Activated CD4-positive, alpha-beta T cell treated with anti-CD3 and anti-CD28 coated beads, Interleukin-2, Interleukin-4, amounts not matched to agents 100 ng/mL and 50 ng/mL, durations not matched to agents 16 hours and 8 hours (primary cell): ENCODE results near the gene GC.
"Not testable (repeated sequence)": the region's sequence is repeated elsewhere in the genome, so short reads cannot be mapped to it uniquely, and the experiment has no call there.

Source experiments
- DNase-seq: peaks from one replicate; pipeline ENCODE4 v3.0.0-alpha.2; 2020; ENCODE audit warnings: low spot score

GC gene, protein sequence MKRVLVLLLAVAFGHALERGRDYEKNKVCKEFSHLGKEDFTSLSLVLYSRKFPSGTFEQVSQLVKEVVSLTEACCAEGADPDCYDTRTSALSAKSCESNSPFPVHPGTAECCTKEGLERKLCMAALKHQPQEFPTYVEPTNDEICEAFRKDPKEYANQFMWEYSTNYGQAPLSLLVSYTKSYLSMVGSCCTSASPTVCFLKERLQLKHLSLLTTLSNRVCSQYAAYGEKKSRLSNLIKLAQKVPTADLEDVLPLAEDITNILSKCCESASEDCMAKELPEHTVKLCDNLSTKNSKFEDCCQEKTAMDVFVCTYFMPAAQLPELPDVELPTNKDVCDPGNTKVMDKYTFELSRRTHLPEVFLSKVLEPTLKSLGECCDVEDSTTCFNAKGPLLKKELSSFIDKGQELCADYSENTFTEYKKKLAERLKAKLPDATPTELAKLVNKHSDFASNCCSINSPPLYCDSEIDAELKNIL

DNA sequence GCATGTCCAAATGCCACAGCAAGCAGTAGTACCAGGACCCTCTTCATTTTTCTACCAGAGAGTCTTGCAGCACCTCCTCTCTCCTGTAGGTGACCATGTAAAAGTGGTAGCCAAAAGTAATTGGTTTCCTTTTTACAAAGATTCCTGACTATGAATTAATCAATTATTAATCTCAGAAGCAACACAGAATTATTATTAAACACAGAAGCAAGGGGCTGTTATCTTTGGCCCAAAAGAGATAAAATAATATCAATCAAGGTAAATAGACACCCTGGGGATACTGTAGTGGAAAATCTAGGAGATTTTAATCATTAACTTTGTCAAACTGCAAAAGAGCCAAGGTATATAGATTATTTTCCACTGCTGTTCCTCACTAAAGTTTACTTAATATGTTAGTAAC is at the start of gene GC:
Gene GC (minus strand): TSS at position 108 of the 400 bp plus-strand sequence. CDS start 61 bp downstream, at position 47.
- DNase-seq = no peak

DNA sequence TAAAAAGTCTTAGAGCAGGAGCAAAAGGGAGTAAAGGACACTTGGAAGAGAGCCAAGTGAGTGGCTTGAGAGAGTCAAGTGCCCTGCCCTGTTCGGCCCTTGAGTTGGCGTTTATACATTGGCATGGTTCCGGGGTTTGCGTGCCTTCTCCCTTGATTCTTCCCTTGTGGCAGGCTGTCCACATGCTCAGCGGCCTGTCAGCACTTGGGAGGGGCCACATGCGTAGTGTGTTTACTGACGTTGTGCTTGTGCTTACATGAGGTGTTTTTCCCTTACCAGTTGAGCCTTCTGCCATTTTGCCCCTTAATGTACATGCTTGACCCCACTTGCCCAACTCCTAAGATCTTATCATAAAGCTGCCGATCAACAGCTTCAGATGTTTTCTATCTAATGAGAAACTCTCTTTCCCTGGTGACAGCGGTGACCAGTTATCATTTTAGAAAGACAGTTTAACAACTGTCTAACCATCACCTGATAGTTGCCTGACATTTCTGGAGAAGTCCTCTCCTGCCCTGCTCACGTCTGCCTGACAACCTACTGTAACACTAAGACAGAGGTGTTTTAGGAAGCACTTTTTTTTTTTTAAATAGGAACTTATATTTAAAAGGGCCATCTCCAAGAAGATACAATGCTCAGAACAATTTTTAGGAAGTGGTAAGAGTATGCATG is 49.5 kb upstream of the GC start:
- DNase-seq = no peak

DNA sequence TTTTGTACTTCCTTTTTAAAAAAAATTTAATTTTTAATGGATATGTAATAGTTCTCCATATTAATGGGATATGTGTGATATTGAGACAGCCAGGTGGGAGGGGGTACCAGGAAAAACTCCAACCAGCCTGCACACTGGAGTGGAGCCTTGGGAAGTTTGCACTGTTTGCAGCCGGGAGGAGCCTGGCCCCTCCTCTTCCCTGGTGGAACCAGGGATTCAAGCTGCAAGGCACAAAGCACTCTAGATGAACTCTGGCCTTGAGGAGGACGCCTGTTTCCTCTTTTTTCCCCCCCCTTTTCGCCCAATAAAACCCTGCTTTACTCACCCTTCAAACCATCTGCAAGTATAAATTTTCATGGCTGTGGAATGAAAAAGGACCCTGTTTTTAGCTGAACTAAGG is 48.2 kb upstream of the GC start:
- DNase-seq = no peak

DNA sequence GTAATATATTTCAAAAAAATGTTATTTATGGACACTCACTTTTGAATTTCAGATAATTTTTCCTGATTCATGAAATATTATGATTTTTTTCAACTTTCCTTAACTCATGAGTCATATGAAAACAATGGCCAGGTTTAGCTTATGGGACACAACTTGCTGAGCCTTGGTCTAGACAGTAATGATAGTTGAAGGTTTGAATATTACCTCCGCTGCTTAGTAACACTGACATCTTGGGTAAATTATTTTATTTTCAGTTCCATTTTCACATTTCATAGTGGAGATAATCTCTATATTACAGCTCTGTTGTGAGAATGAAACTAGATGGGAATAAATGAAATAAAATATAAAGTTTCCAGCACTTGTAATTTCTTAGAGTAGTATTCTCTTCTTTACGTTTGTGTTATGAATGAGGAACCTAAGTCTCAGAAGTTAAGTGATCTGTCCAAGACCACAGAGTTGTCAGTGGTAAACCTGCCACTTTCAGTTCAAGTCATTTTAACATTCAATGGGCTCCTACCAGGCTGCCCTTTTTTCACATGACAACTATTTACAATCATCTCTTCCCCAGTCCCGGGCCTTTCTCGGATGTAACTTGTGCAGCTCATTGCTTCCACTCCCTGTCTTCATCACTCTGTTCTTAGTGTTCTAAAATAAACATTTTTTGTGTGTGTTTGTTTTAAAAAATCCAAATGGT is 46.8 kb upstream of the GC start:
- no peak for DNase-seq

DNA sequence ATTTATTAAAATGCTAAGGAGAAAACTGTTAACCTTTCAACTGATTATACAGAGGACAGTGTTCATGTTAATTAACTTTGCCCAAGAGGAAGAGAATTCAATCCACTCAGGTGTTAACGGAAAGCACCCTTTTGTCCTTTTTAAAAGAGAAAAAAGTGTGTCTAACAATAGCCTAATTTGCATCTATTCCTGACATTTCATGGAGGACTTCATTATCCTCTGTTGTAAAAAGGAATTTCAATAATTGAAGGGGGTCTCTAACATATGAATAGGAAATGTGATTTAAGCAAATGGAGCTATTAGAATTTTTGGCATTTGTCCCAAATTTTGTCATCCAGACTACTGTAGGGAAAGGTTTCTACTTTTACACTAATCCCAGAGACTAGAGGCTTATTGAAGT is 44.6 kb upstream of the GC start:
- DNase-seq = no peak

DNA sequence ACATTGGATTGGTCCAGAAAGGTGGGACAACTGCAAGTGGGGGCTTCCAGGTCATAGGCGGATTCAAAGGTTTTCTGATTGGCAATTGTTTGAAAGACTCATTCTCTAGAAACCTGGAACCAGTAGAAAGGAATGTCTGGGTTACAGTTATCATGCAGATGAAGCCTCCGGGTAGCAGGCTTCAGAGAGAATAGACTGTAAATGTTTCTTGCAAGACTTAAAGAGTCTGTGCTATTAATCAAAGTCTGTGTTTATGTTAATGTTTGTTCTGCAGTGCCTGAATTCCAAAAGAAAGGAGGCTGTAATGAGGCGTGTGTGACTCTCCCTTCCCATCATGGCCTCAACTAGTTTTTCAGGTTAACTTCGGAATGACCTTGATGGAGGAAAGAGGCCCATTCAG is 43.9 kb upstream of the GC start:
- DNase-seq = no peak

DNA sequence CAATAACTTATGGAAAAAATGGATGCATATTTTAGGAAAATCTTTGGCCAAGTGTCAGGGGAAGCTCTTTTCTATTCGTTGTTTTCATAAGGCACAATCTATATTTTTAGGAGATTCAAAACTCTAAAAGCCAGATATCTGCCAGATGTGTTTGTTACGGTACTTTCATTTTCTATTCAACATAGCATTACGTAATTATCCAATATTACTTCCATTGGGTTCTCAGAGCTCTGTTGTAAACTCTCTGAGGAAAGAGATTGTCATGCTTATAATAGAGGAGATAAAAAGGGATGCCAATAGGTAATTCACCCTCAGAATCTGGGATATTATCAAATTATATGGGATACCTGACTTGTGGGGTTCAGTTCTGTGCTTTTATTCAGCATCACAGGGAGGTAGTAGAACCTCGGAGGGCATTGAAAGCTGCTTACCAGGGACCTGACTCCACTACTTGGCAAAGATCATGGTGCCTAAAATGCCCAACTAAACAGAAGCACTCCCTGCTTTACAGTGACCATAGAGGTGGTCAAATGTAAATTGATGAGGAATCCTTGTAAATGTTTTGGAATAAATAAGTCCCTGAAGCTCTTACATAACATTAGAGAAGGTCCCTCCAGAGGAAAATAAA is 32.9 kb upstream of the GC start:
- no peak for DNase-seq

DNA sequence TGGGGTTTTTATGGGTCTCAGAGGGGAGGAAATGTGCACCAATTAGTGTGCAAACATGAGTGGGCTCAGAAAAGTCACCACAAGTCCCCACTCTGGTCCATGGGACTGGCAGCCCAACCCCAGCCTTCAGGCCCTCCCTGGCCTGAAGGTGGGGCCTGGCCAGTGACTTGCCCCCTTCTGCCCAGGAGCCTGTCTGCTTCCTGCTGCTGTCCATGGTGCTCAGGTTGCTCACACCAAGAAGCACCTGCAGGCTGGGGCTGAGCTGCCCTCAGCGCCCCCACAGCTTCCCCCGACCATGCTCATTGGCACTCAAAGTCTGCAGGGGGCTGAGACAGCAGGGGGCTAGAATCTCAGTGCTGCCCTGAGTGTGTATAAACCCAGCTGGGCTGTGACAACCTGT is 30.6 kb upstream of the GC start:
- DNase-seq = no peak

DNA sequence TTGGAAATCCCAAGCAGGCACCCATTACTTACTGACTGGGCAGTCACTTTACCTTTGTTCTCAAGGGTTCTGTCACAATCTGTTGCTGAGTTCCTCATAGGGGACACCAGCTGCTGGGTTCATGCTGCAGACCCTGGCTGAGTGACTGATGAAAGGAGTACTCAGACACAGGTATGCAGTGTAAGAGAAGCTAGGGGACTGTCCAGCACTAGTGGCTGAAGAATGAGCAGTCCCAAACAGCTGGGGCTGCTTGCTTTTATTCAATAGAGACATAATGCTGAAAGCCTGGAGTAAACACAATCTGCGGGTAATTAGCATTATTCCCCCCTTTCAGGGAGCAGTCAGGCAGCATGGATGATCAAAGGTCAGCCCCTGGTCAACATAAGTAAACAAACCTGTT is 25.9 kb upstream of the GC start:
- not testable (repeated sequence) for DNase-seq

DNA sequence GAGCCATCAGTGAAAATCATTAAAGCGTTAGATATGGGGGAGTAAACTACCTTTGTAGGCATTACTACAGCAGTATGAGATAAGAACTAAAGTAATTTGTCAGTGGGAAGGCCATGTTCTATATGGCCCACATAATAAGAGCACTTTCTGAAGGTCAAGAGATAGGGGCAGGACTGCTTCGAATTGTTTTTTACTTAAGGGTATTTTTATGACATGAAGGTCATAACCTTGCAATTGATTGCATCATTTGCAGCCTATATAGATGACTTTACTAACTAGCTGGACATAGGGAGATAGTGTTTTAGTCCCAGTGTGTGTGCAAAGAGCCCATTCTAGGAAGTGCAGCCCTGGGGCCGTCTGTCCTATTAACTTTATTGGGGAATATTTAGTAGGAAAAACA is 23.6 kb upstream of the GC start:
- DNase-seq = no peak

DNA sequence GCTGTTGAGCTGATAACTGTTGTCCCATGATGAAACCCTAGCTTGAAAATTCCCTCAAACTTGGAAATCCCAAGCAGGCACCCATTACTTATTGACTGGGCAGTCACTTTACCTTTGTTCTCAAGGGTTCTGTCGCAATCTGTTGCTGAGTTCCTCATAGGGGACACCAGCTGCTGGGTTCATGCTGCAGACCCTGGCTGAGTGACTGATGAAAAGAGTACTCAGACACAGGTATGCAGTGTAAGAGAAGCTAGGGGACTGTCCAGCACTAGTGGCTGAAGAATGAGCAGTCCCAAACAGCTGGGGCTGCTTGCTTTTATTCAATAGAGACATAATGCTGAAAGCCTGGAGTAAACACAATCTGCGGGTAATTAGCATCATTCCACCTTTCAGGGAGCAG is 21.4 kb upstream of the GC start:
- not testable (repeated sequence) for DNase-seq

DNA sequence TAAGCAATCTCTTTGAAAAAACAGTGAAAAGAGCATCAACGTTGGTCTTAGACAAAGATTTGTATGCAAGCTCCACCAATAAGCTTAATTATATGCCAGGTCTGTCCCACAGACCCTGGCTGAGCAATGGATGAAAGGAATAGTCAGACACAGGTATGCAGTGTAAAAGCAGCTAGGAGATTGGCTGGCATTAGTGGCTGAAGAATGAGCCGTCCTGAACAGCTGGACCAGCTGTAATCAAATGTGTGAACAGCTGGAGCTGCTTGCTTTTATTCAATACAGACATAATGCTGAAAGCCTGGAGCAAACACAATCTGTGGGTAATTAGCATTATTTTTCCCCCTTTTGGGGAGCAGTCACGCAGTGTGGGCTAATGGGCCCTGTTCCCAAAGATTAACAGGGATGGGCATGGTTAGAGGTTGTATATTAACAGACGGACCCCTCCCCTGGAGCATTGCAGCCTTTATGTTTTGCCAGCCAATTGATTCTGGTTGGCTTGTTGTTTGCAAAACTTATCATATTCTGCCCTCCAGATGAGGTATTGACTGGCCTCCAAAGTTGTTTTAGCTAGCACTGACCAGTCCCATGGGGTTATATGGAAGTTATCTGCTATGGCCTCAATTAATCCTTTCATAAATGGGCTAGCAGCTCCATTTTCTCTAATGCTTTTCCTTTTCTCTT is 20.3 kb upstream of the GC start:
- not testable (repeated sequence) for DNase-seq

DNA sequence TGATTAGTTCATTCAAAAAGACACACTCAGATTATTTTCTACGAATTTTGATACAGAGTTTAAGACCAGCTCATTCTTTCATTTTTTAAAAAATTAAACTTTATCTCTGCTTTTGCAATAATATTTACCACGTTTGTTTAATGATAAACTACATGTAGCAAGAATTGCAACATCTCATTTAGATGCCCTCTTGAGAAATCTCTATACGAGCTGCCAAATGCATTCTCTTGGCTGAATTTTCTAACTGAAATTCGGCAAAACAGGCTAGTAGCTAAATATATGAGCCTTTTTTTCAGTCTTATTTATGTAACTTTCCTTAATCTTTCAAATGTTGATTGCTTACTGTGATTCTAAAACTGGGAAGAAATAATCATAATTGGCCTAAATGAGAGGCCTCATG is 2.1 kb upstream of the GC start:
- no peak for DNase-seq

DNA sequence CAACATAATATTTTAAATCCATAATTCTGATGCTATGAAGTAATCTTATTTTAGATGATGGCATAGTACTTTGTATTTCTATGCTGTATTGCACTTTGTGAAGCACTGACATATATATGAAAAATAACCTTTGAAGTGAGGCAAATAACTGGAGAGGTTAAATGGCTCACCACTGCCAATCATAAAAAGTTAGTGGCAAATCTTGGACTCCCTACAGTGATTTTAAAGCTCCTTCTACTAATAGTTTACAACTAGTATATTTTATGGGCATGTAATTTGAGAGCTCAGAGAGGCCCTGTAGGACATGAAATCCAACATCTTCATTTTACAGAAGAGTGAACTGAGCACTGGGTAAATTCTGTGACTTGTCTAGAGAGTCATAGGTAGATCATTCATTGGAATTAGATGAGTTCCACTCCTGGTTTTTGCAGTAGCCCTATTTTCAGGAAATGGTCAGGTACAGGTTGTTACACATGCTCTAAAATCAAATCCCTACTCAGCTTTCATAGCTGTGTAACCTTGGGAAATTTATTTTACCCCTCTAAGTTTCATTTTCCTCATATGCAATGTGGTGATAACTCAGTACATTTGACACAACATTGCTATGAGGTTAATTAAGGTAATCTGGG is 804 bp upstream of the GC start:
- no peak for DNase-seq

DNA sequence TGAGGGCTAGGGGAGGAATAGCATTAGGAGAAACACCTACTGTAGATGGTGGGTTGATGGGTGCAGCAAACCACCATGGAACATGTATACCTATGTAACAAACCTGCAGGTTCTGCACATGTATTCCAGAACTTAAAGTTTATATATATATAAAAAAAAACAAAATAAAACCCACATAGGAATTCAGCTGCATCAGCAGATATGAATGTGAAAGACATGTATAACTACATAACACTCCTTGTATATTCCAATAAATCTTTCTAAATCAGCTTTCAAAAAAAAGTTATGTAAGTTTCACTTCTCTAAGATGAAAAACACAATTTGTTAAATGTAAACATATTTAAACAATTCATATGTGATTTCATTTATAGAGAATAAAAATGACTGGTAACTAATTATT is 6.0 kb downstream of the GC start:
- no peak for DNase-seq

DNA sequence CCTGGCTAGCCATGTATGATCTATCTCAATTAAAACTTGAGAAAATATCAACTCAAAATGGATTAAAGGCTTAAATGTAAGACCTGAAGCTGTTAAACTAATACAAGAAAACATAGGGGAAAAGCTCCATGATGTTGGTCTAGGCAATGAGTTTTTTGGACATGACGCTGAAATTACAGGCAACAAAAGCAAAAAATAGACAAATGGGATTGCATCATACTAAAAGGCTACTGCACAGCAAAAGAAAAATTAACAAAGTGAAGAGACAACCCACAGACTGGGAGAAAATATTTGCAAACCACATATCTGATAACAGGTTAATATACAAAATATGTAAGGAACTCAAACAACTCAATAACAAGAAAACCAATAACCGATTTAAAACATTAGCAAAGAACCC is 8.4 kb downstream of the GC start:
- no peak for DNase-seq

DNA sequence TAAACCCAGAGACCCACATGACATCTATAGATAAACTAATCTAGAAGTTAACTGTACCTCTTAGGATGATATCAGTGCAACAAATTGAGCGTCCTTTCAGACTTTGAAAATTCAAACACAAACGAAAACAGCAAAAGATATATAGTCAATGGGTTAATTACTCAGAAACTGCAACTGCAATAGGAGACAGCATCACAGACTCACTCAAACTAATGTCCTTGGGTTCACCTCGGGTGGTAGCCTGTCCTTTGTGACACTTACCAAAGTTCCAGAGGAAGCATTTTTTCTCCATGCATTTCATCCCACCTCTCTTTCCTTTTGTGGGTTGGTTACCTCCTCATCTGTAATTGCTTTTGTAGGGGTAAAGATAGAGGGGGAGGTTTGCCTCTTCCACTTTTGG is 9.7 kb downstream of the GC start:
- DNase-seq = no peak

DNA sequence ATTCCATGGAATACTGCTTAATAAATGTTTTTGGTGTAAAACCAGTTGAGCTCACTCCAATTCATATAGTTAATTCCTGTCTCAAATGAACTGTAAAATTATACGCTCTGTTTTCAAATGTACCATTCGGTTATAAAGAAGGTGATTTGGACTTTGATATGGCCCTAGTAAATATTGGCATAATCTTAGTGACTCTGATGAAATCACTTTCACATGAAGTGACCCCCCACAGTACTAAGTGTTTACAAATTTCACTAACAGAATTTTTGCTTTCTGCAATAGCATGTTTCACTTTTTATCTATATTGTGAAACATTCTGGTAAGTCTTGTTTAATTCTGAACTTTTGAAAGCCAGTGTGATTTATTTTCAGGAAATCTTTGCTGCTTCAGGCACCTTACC is 10.9 kb downstream of the GC start:
- no peak for DNase-seq

DNA sequence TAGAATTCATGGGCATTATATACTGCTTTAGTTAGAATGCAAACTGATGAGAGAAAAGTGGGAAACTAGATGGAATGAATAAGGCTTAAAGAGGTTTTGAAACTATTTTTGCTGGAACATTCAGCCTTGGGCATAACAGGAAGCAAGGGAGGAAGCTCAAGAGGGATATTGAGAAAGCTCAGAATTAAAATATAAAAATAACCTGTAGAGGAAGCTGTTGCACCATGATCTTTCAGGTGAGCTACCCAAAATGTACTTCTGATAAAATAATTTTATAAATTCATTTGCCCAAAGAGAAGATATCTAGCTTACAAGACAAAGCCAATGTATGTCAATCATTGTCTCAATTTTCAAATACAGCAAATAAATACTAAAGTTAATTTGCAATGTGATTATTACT is 11.3 kb downstream of the GC start:
- DNase-seq = no peak

DNA sequence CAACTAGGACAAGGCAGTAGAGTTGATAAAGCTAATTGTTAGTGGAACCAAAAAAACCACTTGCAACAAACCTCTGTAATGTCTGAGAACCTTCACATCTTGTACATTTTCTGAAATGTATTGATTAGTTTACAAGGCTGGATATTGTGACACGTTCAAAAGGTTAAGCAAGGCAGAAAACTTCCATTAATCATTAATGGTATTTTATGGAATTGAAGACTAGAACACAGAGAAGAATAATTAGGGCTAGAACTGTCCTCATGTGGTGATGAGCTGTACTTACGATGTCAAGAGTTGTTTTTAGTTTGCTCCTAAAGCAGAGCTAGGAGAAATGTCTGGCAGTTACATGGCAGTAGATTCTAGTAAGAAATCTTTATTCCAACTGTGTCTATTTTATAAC is 12.3 kb downstream of the GC start:
- DNase-seq = no peak

DNA sequence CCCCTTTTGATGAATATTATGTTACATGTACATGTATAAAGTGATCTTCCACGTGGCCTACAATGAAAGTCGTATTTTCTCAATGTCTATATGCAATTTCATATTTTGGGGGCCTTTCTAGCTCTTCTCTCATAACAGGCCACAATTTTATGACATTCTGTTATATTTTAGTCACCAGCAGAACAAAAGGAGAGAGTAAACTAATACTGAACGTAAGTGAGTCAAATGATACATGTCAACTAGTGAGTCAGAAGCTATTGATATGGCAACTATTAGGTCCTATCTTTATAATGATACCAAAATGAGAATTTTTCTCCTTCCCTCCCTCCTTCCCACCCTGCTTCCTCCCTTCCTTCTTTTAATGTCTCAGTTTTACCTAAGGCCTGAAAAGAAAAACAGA is 14.4 kb downstream of the GC start:
- no peak for DNase-seq

DNA sequence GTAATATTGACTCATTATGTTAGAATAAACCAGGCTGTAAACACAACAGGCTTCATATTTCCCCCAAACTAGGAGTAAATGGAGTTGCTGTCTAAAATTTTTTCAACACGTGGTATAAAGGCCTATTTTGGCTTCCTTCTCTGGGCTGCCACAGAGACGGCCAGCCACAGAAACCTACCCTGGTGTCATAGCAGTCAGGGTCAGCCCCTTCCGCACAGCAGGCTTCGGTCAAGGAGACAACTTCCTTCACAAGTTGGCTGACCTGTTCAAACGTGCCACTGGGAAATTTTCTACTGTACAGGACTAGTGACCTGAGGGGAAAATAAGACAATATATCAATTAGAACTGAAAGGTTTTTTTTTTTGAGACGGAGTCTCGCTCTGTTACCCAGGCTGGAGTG is 15.8 kb downstream of the GC start:
- DNase-seq = no peak
